ENCODE data around the gene GRID1. TPM values are rescaled to one million over a fixed set of nuclear protein-coding genes. Genes with fewer than 3 reads are reported as not detected.

GRID1 gene
- total RNA-seq, 1 experiment from 2014 or later = 5.6 TPM

GRCh38 chr10:86218160-86218559, 148.4 kb downstream of the GRID1 start:
- Histone ChIP-seq H3K9me3 (ENCODE audit: control insufficient read depth in 1 of 2, insufficient read depth in 1 of 2, low read depth in 1 of 2, low read length in 2 of 2) (no peaks in the 10 kb centered on the region), H3K79me2 (ENCODE audit: insufficient read depth, low read length) (no peaks in the 10 kb centered on the region), H3K36me3 (ENCODE audit: control insufficient read depth in 1 of 2, insufficient read depth in 2 of 2, low read length in 2 of 2) (no peaks in the 10 kb centered on the region), H3K4me3 (replicated peaks in 1 of 2; ENCODE audit: low read depth in 1 of 2, low read length in 2 of 2) (no peak overlapping the region), H3K4me2 (ENCODE audit: low read length) (no peak overlapping the region), H3K27me3 (ENCODE audit: insufficient read depth, low read length) (no peaks in the 10 kb centered on the region), H4K20me1 (ENCODE audit: insufficient read depth) (no peaks in the 10 kb centered on the region), H2AFZ (ENCODE audit: low read depth, low read length, poor library complexity, severe bottlenecking) (no peak overlapping the region), H3K9ac (ENCODE audit: low read length) (no peak overlapping the region), H3K4me1 (ENCODE audit: control insufficient read depth in 1 of 2, insufficient read depth in 2 of 2, low read length in 2 of 2) (peaks cover 0 to 3% of the 10 kb centered on the region in 2 experiments; a peak in 2 of 4 replicates), H3K9me2 (ENCODE audit: insufficient read depth) (no peaks in the 10 kb centered on the region), H3K27ac (ENCODE audit: low read depth, low read length) (no peak overlapping the region)
- ATAC-seq (no peak), DNase-seq (ENCODE audit: low read depth, low spot score) (no peak)
- TF ChIP-seq YY1 (IDR thresholded peaks at IDR 0.05; ENCODE audit: extremely low read depth, insufficient replicate concordance, low read depth, low read length) (no peak), RAD21 (IDR thresholded peaks at IDR 0.05; ENCODE audit: low read depth) (no peak), ELF1 (IDR thresholded peaks at IDR 0.05; ENCODE audit: borderline replicate concordance, low read depth) (no peak), SRF (IDR thresholded peaks at IDR 0.05; ENCODE audit: low read depth) (no peak), SP1 (IDR thresholded peaks at IDR 0.05; ENCODE audit: low read depth) (no peak)
- TF ChIP-seq, protein P1, sequence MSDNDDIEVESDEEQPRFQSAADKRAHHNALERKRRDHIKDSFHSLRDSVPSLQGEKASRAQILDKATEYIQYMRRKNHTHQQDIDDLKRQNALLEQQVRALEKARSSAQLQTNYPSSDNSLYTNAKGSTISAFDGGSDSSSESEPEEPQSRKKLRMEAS (IDR thresholded peaks at IDR 0.05) = no peak
- POLR2A ChIA-PET = no interaction called here
- no TSS peak for BruUV-seq (replicated peaks)
- CTCF ChIA-PET = no interaction called here
- RAD21 ChIA-PET (ENCODE audit: low non-redundant PET in 1 of 2, low total read pairs in 2 of 2, uncharacterized antibody in 2 of 2, unreplicated experiment in 2 of 2) = no interaction called here
- intact Hi-C loops (cut with micrococcal nuclease) = no loop called here

DNA sequence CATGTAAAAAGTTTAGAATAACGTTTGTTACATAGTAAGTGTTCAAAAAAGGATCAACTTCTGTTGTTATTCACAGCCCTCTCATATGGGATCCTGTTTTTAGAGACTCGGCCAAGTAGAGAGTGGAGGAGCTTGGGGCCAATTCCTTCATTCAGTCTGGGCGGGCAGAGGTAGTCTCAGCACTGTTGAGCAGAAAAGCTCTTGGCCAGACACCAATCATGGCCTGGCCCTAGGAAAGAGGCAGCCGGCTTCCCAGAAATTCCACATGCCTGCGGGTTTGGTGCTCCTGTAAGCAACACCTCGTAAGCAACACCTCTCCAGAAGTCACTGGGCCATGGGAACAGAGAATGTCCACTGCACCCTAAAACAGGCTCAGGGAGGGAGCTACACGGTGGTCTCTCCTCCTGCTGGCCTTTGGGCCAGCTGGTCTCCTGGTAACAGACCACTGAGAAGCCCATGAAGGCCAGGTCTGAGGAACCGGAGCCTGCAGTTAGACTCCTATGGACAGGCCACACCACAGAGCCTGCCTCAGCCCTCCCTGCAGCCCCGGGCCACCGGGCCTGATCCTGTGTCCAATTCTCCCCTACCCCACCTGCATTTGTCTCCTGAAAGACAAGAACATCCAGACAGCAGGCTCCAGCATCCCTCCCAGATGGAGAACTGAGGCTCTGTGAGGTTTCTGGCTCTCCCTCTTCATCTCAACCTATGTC, 149.1 kb downstream of the GRID1 start:
- POLR2A ChIA-PET = no interaction called here
- ATAC-seq (no peak), DNase-seq (ENCODE audit: low read depth, low spot score) (no peak)
- Histone ChIP-seq H3K9me2 (ENCODE audit: insufficient read depth) (no peaks in the 10 kb centered on the region), H3K4me3 (replicated peaks in 1 of 2; ENCODE audit: low read depth in 1 of 2, low read length in 2 of 2) (no peak overlapping the region), H3K79me2 (ENCODE audit: insufficient read depth, low read length) (no peaks in the 10 kb centered on the region), H3K4me1 (ENCODE audit: control insufficient read depth in 1 of 2, insufficient read depth in 2 of 2, low read length in 2 of 2) (peaks cover 0 to 3% of the 10 kb centered on the region in 2 experiments; a peak in 2 of 4 replicates), H4K20me1 (ENCODE audit: insufficient read depth) (no peaks in the 10 kb centered on the region), H3K27ac (ENCODE audit: low read depth, low read length) (no peak overlapping the region), H2AFZ (ENCODE audit: low read depth, low read length, poor library complexity, severe bottlenecking) (no peak overlapping the region), H3K36me3 (ENCODE audit: control insufficient read depth in 1 of 2, insufficient read depth in 2 of 2, low read length in 2 of 2) (no peaks in the 10 kb centered on the region), H3K27me3 (ENCODE audit: insufficient read depth, low read length) (no peaks in the 10 kb centered on the region), H3K4me2 (ENCODE audit: low read length) (no peak overlapping the region), H3K9me3 (ENCODE audit: control insufficient read depth in 1 of 2, insufficient read depth in 1 of 2, low read depth in 1 of 2, low read length in 2 of 2) (no peaks in the 10 kb centered on the region), H3K9ac (ENCODE audit: low read length) (no peak overlapping the region)
- RAD21 ChIA-PET (ENCODE audit: low non-redundant PET in 1 of 2, low total read pairs in 2 of 2, uncharacterized antibody in 2 of 2, unreplicated experiment in 2 of 2) = no interaction called here
- no TSS peak for BruUV-seq (replicated peaks)
- intact Hi-C loops (cut with micrococcal nuclease) = no loop called here
- CTCF ChIA-PET = no interaction called here
- TF ChIP-seq JUND (IDR thresholded peaks at IDR 0.05) = no peak
- no peak for TF ChIP-seq TCF7L2 (IDR thresholded peaks at IDR 0.05; ENCODE audit: borderline replicate concordance, extremely low read depth, insufficient read depth, insufficient read length)
- no peak for TF ChIP-seq FOSL1 (IDR thresholded peaks at IDR 0.05; ENCODE audit: low read depth)
- TF ChIP-seq YY1 (IDR thresholded peaks at IDR 0.05; ENCODE audit: extremely low read depth, insufficient replicate concordance, low read depth, low read length) = no peak
- TF ChIP-seq, protein P2, sequence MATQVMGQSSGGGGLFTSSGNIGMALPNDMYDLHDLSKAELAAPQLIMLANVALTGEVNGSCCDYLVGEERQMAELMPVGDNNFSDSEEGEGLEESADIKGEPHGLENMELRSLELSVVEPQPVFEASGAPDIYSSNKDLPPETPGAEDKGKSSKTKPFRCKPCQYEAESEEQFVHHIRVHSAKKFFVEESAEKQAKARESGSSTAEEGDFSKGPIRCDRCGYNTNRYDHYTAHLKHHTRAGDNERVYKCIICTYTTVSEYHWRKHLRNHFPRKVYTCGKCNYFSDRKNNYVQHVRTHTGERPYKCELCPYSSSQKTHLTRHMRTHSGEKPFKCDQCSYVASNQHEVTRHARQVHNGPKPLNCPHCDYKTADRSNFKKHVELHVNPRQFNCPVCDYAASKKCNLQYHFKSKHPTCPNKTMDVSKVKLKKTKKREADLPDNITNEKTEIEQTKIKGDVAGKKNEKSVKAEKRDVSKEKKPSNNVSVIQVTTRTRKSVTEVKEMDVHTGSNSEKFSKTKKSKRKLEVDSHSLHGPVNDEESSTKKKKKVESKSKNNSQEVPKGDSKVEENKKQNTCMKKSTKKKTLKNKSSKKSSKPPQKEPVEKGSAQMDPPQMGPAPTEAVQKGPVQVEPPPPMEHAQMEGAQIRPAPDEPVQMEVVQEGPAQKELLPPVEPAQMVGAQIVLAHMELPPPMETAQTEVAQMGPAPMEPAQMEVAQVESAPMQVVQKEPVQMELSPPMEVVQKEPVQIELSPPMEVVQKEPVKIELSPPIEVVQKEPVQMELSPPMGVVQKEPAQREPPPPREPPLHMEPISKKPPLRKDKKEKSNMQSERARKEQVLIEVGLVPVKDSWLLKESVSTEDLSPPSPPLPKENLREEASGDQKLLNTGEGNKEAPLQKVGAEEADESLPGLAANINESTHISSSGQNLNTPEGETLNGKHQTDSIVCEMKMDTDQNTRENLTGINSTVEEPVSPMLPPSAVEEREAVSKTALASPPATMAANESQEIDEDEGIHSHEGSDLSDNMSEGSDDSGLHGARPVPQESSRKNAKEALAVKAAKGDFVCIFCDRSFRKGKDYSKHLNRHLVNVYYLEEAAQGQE (IDR thresholded peaks at IDR 0.05; ENCODE audit: low read depth) = no peak
- no peak for TF ChIP-seq ZFX (IDR thresholded peaks at IDR 0.05)
- TF ChIP-seq CEBPB (IDR thresholded peaks at IDR 0.05; ENCODE audit: low read depth) = no peak
- TF ChIP-seq EZH2phosphoT487 (IDR thresholded peaks at IDR 0.05; ENCODE audit: borderline replicate concordance) = no peak
- no peak for TF ChIP-seq CBX3 (IDR thresholded peaks at IDR 0.05; ENCODE audit: low read depth)
- no peak for TF ChIP-seq POLR2A (IDR thresholded peaks at IDR 0.05; ENCODE audit: borderline replicate concordance, extremely low read depth, insufficient read depth, insufficient read length)
- TF ChIP-seq POLR2AphosphoS5 (IDR thresholded peaks at IDR 0.05; ENCODE audit: low read depth, low read length) = no peak
- TF ChIP-seq, protein P1 (IDR thresholded peaks at IDR 0.05) = no peak

Measured in HCT116 (cell line).